Tibial artery (tissue), 4 donors: ENCODE data around the gene MGLL.

Experiments used
- DNase-seq, 2 donors: peaks; one replicate each; pipeline ENCODE4 v3.0.0-alpha.2; 2019
- H3K27ac ChIP-seq, 2 donors: fragments of 200-600 bp; sonication (generic) in 1 of 2; 1 replicate in 1 of 2; 2 replicates in 1 of 2; pipeline ENCODE4 v1.5.1; 2018 to 2019; ENCODE audit warnings: mild to moderate bottlenecking in 1 of 2
- H3K27me3 ChIP-seq, 2 donors: fragments of 200-600 bp; sonication (generic) in 1 of 2; one replicate each; pipeline versions ENCODE4 v1.5.1 to v1.6.0; 2016 to 2019
- H3K36me3 ChIP-seq, 3 donors: fragments of 200-600 bp; sonication (generic) in 2 of 3; one replicate each; pipeline ENCODE4 v1.5.1; 2016 to 2019; ENCODE audit warnings: mild to moderate bottlenecking in 2 of 3
- H3K4me1 ChIP-seq, 4 donors: fragments of 200-600 bp; sonication (generic) in 2 of 4; 1 replicate in 3 of 4; 2 replicates in 1 of 4; pipeline ENCODE4 v1.5.1; 2016 to 2019
- H3K4me3 ChIP-seq, 2 donors: fragments of 200-600 bp; sonication (generic) in 1 of 2; 1 replicate in 1 of 2; 2 replicates in 1 of 2; pipeline ENCODE4 v1.5.1; 2018 to 2019; ENCODE audit warnings: mild to moderate bottlenecking in 2 of 2
- H3K9me3 ChIP-seq, 3 donors: fragments of 200-600 bp; sonication (generic) in 1 of 3; one replicate each; pipeline ENCODE4 v1.5.1; 2016 to 2019
- intact Hi-C: fragments of 100-400 bp; cut with DNase I; formaldehyde crosslinking; loops from one replicate; pipeline ENCODE4 v1.15.0; 2023; ENCODE audit warnings: low total_unique reads
- TF ChIP-seq, protein P1 (sequence below), 2 experiments: fragments of 200-600 bp in 1 of 2; fragments of 450-650 bp in 1 of 2; IDR thresholded peaks; one replicate each; pipeline ENCODE4 v1.5.1; 2017 to 2019; ENCODE audit warnings: antibody characterized with exemption in 2 of 2, mild to moderate bottlenecking in 1 of 2, moderate library complexity in 1 of 2

The MGLL gene

DNA sequence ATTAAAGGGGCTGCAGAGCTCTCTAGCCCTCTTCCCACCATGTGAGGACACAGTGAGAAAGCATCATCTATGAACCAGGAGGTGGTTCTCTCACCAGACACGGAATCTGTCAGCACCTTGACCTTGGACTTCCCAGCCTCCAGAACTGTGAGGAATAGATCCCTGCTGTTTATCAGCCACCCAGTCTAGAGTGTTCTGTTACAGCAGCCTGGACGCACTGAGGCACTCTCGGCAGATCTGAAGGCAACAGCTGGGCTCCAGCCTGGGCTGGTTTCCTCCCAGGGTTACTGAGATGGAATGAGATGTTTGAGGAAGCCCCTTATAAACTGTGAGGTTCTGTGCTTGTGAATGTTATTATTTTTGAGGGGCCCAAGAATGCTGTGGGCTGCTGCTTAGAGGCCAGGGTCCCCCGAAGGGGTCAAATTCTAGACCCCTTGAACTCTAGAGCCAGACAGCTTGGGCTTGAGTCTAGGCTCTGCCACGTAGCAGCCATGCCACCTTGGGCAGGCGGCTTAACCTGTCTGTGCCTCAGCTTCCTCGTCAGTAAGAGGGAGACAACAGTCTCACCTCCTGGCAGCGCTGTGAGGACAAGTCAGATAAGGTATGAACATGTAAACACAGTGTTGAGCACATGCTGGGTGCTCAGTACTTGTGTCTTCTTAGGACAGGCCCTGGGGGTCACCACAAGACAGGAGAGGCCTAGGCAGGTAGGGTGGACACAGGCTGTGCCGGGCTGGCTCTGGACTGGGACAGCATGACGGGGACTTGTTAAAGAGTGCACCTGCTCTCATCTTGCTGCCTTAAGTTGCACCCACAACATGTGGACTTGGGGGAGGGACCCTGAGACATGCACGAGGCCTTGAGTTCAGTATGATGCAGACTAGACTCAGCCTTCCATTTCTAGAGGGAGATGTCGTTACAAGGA is 49.2 kb downstream of the MGLL start:
- intact Hi-C loops: no loop called here
- peaks cover 0 to 46% (median 21%) of the 10 kb centered on the region in 4 donors for H3K4me1 ChIP-seq

DNA sequence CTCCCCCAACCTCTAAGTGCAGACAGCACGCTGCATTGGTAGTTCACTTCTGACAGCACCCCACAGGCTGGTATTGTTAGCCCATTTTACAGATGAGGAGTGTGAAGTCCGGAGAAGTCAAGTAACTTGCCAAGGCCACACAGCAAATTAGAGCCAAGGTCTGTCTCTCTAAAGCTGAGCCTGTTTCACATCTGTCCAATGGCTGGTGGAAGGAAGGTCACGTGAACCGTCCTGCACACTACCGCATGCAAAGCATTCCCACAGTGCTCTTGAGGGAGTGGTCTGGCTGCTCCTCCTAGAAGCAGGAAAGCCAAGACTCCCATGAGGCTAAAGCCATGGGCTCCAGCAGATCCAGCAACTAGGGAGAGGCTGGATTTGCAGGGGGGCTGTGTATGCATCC is 50.0 kb downstream of the MGLL start:
- Histone ChIP-seq H3K27ac (no peak overlapping the region), H3K27me3 (no peaks in the 10 kb centered on the region), H3K4me1 (peaks cover 0 to 51% (median 21%) of the 10 kb centered on the region in 4 donors), H3K36me3 (no peaks in the 10 kb centered on the region), H3K9me3 (peaks cover 5 to 11% (median 10%) of the 10 kb centered on the region in 3 donors), H3K4me3 (no peak overlapping the region)
- TF ChIP-seq, protein P1, sequence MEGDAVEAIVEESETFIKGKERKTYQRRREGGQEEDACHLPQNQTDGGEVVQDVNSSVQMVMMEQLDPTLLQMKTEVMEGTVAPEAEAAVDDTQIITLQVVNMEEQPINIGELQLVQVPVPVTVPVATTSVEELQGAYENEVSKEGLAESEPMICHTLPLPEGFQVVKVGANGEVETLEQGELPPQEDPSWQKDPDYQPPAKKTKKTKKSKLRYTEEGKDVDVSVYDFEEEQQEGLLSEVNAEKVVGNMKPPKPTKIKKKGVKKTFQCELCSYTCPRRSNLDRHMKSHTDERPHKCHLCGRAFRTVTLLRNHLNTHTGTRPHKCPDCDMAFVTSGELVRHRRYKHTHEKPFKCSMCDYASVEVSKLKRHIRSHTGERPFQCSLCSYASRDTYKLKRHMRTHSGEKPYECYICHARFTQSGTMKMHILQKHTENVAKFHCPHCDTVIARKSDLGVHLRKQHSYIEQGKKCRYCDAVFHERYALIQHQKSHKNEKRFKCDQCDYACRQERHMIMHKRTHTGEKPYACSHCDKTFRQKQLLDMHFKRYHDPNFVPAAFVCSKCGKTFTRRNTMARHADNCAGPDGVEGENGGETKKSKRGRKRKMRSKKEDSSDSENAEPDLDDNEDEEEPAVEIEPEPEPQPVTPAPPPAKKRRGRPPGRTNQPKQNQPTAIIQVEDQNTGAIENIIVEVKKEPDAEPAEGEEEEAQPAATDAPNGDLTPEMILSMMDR (IDR thresholded peaks at IDR 0.05): no peak
- DNase-seq: no peak
- intact Hi-C loops: no loop called here

More for the DNA sequence above, 49.2 kb downstream of the MGLL start:
- peak overlapping the region in 1 of 2 donors; percentile 16 for H3K27ac ChIP-seq
- DNase-seq: no peak
- no peaks in the 10 kb centered on the region for H3K36me3 ChIP-seq
- TF ChIP-seq, protein P1 (IDR thresholded peaks at IDR 0.05): no peak
- H3K27me3 ChIP-seq: no peaks in the 10 kb centered on the region
- no peak overlapping the region for H3K4me3 ChIP-seq
- peaks cover 0 to 7% (median 3%) of the 10 kb centered on the region in 3 donors for H3K9me3 ChIP-seq

DNA sequence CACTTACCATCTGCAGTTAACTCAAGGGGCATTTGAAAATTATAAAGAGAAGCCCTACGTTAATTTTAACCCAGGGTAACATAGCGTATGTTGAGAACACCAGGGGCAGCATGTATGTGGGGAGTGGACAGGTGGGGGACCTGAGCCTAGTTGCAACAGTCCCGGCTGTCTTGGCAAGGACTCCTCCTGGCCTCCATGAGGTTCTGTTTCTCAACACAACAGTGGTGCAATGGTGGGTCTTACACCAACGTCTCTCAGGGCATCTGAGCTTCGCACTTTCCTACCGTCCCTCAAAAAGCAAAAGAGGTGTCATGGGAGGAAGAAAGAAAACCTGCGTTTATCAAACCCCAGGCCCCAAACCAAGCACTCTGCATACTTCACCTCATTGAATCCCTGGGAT is 50.6 kb downstream of the MGLL start:
- Histone ChIP-seq H3K27me3 (no peaks in the 10 kb centered on the region), H3K9me3 (peaks cover 5 to 11% (median 10%) of the 10 kb centered on the region in 3 donors), H3K4me3 (no peak overlapping the region), H3K27ac (no peak overlapping the region), H3K4me1 (peaks cover 0 to 50% (median 21%) of the 10 kb centered on the region in 4 donors), H3K36me3 (no peaks in the 10 kb centered on the region)
- DNase-seq: no peak
- TF ChIP-seq, protein P1 (IDR thresholded peaks at IDR 0.05): no peak
- intact Hi-C loops: no loop called here

DNA sequence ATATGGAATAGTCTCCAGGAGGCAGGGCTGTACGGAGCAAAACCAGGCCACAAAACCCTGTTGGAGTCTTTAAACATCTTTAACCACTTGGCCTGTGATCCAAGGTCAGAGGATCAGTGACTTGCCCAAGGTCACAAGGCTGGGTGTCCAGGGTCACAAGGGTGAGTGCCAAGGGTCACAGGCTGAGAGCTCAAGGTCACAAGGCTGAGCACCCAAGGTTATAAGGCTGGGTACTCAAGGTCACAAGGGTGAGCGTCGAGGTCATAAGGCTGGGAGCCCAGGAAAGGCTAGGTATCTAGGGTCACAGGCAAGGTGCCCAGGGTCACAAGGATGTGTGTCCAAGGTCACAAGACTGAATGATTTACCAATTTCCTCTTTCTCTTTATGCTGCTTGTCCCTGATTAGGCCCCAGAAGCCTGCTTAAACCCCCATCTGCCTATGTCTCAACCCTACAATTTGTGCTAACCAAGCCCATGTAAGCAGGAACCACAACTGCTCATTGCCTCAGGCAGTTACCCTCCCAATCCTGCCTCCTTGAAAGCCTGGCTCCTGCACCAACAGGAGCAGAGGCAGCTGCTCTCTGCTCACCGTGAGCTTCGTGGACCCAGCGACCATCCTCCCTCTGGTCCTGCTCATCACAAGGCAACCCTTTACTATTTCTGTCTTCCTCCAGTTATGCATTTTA is 51.5 kb downstream of the MGLL start:
- DNase-seq: no peak
- Histone ChIP-seq H3K9me3 (peaks cover 5 to 11% (median 10%) of the 10 kb centered on the region in 3 donors), H3K4me1 (peaks cover 0 to 41% (median 13%) of the 10 kb centered on the region in 4 donors), H3K36me3 (no peaks in the 10 kb centered on the region), H3K27me3 (no peaks in the 10 kb centered on the region), H3K27ac (no peak overlapping the region), H3K4me3 (no peak overlapping the region)
- TF ChIP-seq, protein P1 (IDR thresholded peaks at IDR 0.05): no peak
- intact Hi-C loops: no loop called here

DNA sequence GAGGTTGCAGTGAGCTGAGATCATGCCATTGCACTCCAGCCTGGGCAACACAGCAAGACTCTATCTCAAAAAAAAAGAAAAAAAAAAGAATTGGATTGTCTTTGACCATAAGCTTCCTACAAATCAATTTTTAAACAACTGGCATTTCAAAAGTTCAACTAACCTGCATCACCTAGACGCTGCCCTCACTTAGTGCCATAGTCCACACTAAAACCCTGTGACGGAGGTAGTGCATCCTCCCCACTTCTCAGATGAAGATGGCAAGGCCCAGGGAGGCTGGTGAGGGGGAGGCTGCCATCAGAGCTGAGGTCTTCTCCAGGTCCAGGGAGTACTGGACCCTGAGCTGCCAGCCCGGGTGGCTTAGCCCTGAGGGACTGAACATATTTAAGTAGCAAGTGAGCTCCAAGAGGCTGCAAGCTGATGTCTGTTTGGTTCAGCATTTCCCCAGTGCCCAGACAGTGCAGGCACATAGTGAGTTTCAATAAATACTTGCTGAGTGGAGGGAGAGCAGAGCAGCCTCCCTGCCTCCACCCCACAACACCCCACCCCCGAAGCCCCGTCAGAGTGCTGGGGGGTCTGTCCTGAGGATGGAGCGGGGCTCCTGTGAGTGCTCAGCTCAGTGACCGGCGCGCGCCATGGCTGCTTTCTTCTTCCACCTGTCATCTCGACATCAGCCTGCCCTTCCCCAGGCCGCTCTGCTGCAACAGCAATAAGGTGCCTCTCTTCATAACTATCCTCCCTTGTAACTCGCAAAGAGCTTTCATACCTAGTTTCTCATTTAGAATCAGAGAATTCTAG is 52.8 kb downstream of the MGLL start:
- no peak for DNase-seq
- Histone ChIP-seq H3K4me1 (peaks cover 0 to 32% (median under 1%) of the 10 kb centered on the region in 4 donors), H3K36me3 (no peaks in the 10 kb centered on the region), H3K9me3 (peaks cover 5 to 11% (median 10%) of the 10 kb centered on the region in 3 donors), H3K27me3 (no peaks in the 10 kb centered on the region), H3K27ac (no peak overlapping the region), H3K4me3 (no peak overlapping the region)
- intact Hi-C loops: no loop called here
- TF ChIP-seq, protein P1 (IDR thresholded peaks at IDR 0.05): no peak
